AG10803 (cell line): ENCODE results near the gene APCDD1.
A peak's percentile ranks its signal among the peaks of the same experiment; 100 is the strongest.

Experiments used
- DNase-seq: peaks from one replicate; pipeline ENCODE4 v3.0.0; 2010; ENCODE audit warnings: low read depth
- H3K4me3 ChIP-seq: 2 replicates; pipeline ENCODE4 v1.5.1; 2011; ENCODE audit warnings: mild to moderate bottlenecking, low read length, control low read depth
- TF ChIP-seq, protein P1 (sequence below): conservative IDR thresholded peaks from 2 replicates; pipeline ENCODE4 v1.5.1; 2011; ENCODE audit warnings: mild to moderate bottlenecking, low read length, control low read depth, inconsistent platforms

The APCDD1 gene

DNA sequence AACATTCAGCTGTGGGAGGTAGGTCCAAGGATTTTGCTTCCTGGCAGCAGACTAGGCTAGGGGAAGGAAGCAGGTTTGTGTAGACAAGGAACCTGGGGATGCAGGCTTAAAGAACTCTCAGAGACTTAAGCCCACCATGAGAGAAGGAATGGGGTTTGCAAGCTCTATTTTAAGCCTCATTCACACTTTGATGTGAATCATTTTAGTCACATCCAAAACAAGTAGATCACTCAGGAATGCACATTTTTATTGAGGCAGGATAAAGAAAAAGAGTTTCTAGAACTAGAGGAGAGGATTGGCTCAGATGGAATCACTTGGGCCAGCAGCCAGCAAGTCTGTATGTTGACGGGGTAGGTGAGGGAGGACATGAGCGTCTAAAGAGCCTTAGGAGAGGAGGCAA is 68.1 kb downstream of the APCDD1 start:
- no peak for DNase-seq
- TF ChIP-seq, protein P1, sequence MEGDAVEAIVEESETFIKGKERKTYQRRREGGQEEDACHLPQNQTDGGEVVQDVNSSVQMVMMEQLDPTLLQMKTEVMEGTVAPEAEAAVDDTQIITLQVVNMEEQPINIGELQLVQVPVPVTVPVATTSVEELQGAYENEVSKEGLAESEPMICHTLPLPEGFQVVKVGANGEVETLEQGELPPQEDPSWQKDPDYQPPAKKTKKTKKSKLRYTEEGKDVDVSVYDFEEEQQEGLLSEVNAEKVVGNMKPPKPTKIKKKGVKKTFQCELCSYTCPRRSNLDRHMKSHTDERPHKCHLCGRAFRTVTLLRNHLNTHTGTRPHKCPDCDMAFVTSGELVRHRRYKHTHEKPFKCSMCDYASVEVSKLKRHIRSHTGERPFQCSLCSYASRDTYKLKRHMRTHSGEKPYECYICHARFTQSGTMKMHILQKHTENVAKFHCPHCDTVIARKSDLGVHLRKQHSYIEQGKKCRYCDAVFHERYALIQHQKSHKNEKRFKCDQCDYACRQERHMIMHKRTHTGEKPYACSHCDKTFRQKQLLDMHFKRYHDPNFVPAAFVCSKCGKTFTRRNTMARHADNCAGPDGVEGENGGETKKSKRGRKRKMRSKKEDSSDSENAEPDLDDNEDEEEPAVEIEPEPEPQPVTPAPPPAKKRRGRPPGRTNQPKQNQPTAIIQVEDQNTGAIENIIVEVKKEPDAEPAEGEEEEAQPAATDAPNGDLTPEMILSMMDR: no peak

DNA sequence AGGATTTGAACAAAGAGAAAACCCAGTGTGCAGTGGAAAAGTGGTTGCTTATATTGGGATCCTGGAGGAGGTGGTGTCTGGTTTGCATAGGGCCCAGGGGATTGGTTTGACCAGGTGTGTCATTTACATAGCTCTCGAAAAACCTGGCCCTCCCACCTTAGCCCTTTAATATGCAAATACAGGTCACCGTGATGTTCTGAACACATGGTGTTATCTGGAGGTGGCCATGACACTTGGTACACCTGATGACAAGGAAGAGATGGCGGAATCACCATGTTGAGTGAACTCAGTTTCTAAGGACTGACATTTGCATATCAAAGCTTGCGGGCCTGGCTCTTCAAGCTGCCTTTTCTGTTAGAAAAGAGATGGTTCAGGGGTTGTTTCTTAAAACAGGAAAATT is 69.1 kb downstream of the APCDD1 start:
- DNase-seq: no peak
- no peak overlapping the region for H3K4me3 ChIP-seq
- TF ChIP-seq, protein P1: no peak

More for the DNA sequence above, 68.1 kb downstream of the APCDD1 start:
- H3K4me3 ChIP-seq: no peak overlapping the region

DNA sequence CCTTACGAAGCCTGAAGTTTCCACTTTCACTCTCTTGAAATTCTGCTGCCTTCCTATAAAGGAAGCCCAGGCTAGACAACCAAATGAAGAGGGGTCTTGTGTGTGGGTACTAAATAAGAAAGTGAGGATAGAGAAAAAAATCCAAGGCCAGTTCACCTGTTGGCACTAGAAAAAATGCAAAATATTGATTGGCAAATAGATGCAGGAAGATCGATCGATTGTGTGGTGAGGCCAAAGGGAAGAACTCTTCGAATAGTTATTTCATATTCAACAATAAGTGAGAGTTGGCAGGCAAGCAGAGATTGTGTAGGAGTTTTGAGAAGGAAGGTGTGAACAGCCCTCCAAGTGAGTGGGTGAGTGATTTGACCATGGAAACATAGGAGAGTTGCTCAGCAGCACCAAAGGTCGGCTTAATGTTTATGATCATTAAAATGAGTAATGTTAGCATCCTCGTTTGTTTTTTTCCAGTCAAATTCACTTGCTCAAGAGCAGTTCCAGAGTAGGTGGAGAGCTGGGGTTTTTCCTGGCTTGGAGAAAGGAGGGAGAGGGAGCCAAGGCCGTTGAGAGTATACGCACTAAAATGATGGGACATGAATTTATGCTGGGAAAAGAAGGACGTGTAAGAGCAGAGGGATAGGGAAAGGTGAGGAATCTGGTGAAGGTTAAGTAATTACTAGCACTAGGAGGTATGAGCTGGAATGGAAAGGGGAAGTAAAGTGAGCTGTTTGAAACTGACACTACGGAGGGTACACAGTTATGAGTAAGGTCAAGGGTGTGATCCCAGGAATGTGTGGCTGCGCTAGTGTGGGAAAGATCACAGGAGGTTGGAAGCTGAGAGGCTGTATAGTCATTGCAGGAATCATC is 70.3 kb downstream of the APCDD1 start:
- H3K4me3 ChIP-seq: no peak overlapping the region
- peak; percentile 65 for DNase-seq
- TF ChIP-seq, protein P1: no peak

DNA sequence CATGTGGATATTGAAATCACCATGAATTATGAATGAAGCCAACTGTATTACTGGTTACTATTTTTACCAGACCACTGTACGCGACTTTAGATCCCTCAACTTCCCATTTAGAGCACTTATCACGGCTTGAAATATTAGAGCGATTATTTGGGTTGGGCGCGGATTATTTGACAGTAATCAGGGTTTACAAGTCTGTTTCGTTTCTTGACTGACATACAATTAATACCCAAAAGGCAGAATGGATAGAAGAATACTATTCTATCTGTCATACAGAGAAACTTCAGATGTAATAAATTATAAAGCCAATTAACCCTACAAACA is 70.9 kb downstream of the APCDD1 start:
- TF ChIP-seq, protein P1: no peak
- peak overlapping the region; percentile 98 for H3K4me3 ChIP-seq
- no peak for DNase-seq

DNA sequence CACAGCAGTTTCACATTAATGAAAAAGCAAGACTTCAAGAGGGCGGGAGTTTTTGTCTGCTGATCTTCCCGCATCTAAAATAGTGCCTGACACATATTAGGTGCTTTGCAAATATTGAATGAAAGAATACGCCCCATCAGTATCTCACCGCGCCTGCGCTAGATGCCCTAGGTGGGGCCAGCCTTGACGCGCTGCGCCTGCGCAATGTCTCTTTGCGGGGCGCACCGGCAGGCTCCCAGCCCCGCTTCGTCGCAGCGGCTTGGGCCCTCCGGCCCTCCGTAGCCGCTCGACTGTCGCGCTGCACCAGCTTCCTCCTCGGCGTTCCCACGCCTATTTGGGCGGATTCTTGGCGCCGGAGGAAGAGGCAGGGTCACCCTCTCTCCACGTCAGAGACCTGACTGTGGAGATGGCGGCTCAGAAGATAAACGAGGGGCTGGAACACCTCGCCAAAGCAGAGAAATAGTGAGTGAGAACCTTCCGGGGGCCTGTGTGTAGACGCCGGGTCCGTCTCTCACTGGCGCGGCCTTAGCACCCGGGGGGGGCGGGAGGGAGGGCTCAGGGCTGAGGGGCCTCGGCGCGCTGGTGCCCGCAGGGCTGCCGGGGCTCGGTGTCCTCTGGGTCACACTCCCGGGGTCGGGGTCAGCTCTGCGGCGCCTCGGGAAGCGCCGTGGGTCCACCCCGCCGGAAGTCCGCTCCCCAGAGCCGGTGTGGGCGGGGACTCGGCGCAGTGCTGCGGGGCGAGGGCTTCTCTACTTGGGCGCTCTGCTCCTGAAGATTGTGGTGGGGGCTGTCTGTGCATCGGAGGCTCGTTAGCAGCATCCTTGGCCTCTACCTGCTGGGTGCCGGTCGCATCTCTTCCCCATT is 71.5 kb downstream of the APCDD1 start, which contains the start of gene NAPG:
TSS of gene NAPG (plus strand) at position 331 of the 864 bp plus-strand sequence. CDS start at position 407, 76 bp downstream.
- peak; percentile 95 for DNase-seq
- peak within 1 kb of the TSS; percentile 98 for H3K4me3 ChIP-seq
- TF ChIP-seq, protein P1: no peak

DNA sequence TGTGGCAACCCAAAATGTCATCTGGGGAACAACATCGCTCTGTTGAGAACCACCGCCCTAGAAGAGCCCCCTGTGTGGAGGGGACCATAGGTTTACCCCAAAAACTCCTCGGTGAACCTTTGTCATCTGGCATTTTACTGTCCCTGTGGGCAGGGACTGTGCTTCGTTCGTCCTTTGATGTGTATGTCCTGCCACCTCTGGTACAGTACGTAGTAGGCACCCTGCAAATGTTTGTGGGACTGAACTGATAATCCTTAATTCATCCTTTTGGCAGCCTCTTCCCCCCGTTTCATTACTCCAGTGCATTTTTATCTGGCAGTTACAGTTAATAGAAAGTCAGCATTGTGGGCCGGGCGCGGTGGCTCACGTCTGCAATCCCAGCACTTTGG is 72.1 kb downstream of the APCDD1 start:
- DNase-seq: peak; percentile 8
- H3K4me3 ChIP-seq: peak overlapping the region; percentile 98
- TF ChIP-seq, protein P1: no peak
